PC-9 (cell line): Measurements from ENCODE around the gene BAIAP3. TPM values are rescaled to one million over a fixed set of nuclear protein-coding genes. Genes with fewer than 3 reads are reported as not detected.

Source experiments
- BruUV-seq: library from RNA; stranded (reverse); fragments of 400-500 nt; replicated peaks from 2 replicates; lab custom pipeline; 2021; lab: Mats Ljungman, UMichigan
- CTCF ChIA-PET: fragments of 300-600 bp; sonication (Branson Sonifier 250); formaldehyde crosslinking; loops from one replicate; lab custom pipeline; 2022; ENCODE audit warnings: antibody characterized with exemption; lab: Charles Lee
- POLR2A ChIA-PET: fragments of 300-600 bp; sonication (Branson Sonifier 250); formaldehyde crosslinking; loops from one replicate; lab custom pipeline; 2022; ENCODE audit warnings: antibody characterized with exemption; ENCODE audit not compliant: unreplicated experiment; lab: Charles Lee
- DNase-seq, 2 experiments: peaks; one replicate each; pipeline versions ENCODE4 v3.0.0 to v3.0.0-alpha.2; 2015 to 2022; ENCODE audit warnings: mixed read lengths in 1 of 2
- H2AFZ ChIP-seq: fragments of 200-600 bp; sonication (generic); 2 replicates; pipeline ENCODE4 v1.8.1; 2017; ENCODE audit warnings: antibody characterized with exemption
- H3F3A ChIP-seq: fragments of 200-600 bp; sonication (generic); 2 replicates; pipeline ENCODE4 v1.8.1; 2017; ENCODE audit warnings: antibody characterized with exemption, mild to moderate bottlenecking, low read depth; ENCODE audit not compliant: insufficient read depth
- H3K27ac ChIP-seq: fragments of 200-600 bp; sonication (generic); 2 replicates; pipeline ENCODE4 v1.6.1; 2016; ENCODE audit warnings: mixed run types
- H3K27me3 ChIP-seq: fragments of 200-600 bp; sonication (generic); 2 replicates; pipeline ENCODE4 v1.6.1; 2016; ENCODE audit warnings: low read depth, mixed run types; ENCODE audit not compliant: insufficient read depth
- H3K36me3 ChIP-seq: fragments of 200-600 bp; sonication (generic); 2 replicates; pipeline ENCODE4 v1.6.1; 2016; ENCODE audit warnings: low read depth, mixed run types
- H3K4me1 ChIP-seq: fragments of 200-600 bp; sonication (generic); replicated peaks from 2 replicates; pipeline ENCODE4 v1.6.1; 2016; ENCODE audit warnings: mixed run types; ENCODE audit not compliant: insufficient read depth
- H3K4me2 ChIP-seq: fragments of 200-600 bp; sonication (generic); 2 replicates; pipeline ENCODE4 v1.6.1; 2017; ENCODE audit warnings: mixed run types
- H3K4me3 ChIP-seq: fragments of 200-600 bp; sonication (generic); 2 replicates; pipeline ENCODE4 v1.6.1; 2016; ENCODE audit warnings: mixed run types
- H3K79me2 ChIP-seq: fragments of 200-600 bp; sonication (generic); 2 replicates; pipeline ENCODE4 v1.6.1; 2017; ENCODE audit warnings: low read depth, mixed run types
- H3K9me2 ChIP-seq: fragments of 200-600 bp; sonication (generic); 2 replicates; pipeline ENCODE4 v1.8.1; 2017; ENCODE audit warnings: mild to moderate bottlenecking; ENCODE audit not compliant: insufficient read depth
- H3K9me3 ChIP-seq: fragments of 200-600 bp; sonication (generic); 2 replicates; pipeline ENCODE4 v1.8.1; 2016; ENCODE audit warnings: low read depth; ENCODE audit not compliant: insufficient read depth
- H4K20me1 ChIP-seq: fragments of 200-600 bp; sonication (generic); 2 replicates; pipeline ENCODE4 v1.8.1; 2017; ENCODE audit not compliant: insufficient read depth
- EZH2 ChIP-seq: fragments of 200-600 bp; sonication (generic); IDR thresholded peaks from 2 replicates; pipeline ENCODE4 v1.8.0; 2017; ENCODE audit warnings: antibody characterized with exemption, low read depth
- intact Hi-C: fragments of 100-400 bp; cut with micrococcal nuclease; formaldehyde crosslinking; loops from one replicate; pipeline ENCODE4 v1.10.0; 2022; ENCODE audit not compliant: unreplicated experiment
- total RNA-seq: library from RNA; stranded (reverse); gene quantifications from 2 replicates; pipeline ENCODE4 v1.2.3, GENCODE V29; 2021
- TF ChIP-seq, protein P1 (sequence below): fragments of 200-600 bp; sonication (generic); conservative IDR thresholded peaks from 2 replicates; pipeline ENCODE4 v1.6.1; 2017; ENCODE audit warnings: mixed run types, antibody characterized with exemption, mild to moderate bottlenecking, moderate library complexity

BAIAP3 gene
- total RNA-seq, 1 experiment from 2014 or later = 35.0 TPM

DNA sequence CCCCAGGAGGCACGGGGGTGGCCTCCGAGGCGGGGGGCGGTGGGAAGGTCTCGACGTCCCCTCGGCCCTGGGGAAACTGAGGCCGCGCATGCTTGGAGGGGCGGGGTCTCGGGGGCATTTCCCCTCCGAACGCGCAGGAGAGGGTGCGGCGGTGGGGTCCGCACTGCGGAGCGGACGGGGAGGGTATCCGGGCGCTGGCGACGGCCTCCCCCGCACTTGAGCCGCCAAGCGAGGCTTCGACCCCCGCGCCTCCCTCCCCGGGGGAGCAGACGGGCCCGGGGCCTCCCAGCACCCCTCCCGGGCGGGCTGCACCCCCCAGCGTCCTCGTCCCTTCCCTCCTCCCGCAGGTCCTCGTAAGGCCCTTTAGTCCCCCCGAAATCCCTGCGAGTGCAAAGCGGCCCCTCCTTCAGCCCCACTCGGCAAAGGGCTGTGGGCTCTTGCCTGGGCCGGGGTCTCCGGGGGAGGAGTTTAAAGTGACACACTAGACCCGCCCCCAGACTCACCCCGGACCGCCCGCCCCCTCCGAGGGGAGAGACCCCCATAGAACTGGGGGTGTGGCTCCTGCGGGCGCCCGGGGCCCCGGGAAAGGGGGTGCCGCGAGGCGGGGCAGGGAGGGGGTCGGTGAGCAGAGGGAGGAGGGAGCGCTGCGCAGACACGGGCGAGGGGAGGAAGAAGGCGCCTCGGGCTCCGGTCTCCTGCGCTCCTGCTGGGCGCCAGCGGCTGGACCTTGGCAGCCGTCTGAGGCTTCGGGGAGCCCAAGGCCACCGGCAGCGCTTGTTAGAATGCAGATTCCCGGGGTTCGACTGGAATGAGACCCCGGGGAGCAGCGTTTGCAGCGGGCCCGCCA lies 632 bp downstream of the BAIAP3 start:
- Histone ChIP-seq H3K79me2 (no peaks in the 10 kb centered on the region), H2AFZ (no peak overlapping the region), H3K4me1 (peaks cover 15% of the 10 kb centered on the region), H4K20me1 (no peaks in the 10 kb centered on the region), H3K4me2 (peak overlapping the region; percentile 70; the same call in 1 of the 2 replicates), H3K36me3 (no peaks in the 10 kb centered on the region), H3F3A (peaks cover 2% of the 10 kb centered on the region; the same call in 1 of the 2 replicates), H3K4me3 (peak overlapping the region; percentile 49; the same call in 1 of the 2 replicates), H3K27ac (no peak overlapping the region), H3K9me3 (no peaks in the 10 kb centered on the region), H3K27me3 (no peaks in the 10 kb centered on the region), H3K9me2 (no peaks in the 10 kb centered on the region)
- POLR2A ChIA-PET = interaction anchor here (0.6 kb wide), 1 partner anchor 1572 kb away, joined by 3 read pairs; no protein-coding TSS in a partner anchor
- DNase-seq = no peak
- no peak for TF ChIP-seq EZH2
- TF ChIP-seq, protein P1, sequence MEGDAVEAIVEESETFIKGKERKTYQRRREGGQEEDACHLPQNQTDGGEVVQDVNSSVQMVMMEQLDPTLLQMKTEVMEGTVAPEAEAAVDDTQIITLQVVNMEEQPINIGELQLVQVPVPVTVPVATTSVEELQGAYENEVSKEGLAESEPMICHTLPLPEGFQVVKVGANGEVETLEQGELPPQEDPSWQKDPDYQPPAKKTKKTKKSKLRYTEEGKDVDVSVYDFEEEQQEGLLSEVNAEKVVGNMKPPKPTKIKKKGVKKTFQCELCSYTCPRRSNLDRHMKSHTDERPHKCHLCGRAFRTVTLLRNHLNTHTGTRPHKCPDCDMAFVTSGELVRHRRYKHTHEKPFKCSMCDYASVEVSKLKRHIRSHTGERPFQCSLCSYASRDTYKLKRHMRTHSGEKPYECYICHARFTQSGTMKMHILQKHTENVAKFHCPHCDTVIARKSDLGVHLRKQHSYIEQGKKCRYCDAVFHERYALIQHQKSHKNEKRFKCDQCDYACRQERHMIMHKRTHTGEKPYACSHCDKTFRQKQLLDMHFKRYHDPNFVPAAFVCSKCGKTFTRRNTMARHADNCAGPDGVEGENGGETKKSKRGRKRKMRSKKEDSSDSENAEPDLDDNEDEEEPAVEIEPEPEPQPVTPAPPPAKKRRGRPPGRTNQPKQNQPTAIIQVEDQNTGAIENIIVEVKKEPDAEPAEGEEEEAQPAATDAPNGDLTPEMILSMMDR = no peak
- CTCF ChIA-PET = interaction anchor here (0.6 to 0.7 kb wide), 2 partner anchors 20 to 387 kb away, joined by 7 to 10 read pairs; no protein-coding TSS in a partner anchor
- TSS peak; percentile 21 for BruUV-seq
- intact Hi-C loops = loop anchor here (5.0 kb wide), 1 partner anchor 278 kb away; the partner anchor contains the start of genes CRAMP1 and IFT140

DNA sequence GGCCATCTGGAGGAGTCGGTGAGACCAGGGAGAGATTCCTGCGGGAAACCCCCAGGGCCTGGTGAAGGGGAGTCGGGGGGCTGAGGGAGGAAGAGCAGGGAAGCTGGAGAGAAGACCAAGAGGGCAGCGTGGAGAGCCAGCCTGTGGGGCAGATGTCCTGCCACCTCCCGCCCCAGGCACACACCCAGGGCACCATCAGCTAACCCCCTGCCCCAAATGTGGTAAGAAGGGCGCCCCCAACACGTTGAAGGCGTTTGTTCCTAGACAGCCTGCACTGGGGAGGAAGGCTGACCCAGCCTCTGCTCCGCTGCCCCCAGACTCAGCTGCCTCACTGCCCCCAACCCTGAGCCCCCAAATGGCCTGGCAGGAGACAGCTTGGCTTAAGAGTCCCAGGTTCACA lies 1.3 kb downstream of the BAIAP3 start:
- Histone ChIP-seq H3K27me3 (no peaks in the 10 kb centered on the region), H3K4me2 (no peak overlapping the region), H3K79me2 (no peaks in the 10 kb centered on the region), H3K36me3 (no peaks in the 10 kb centered on the region), H3K4me1 (peaks cover 15% of the 10 kb centered on the region), H4K20me1 (no peaks in the 10 kb centered on the region), H3K9me2 (no peaks in the 10 kb centered on the region), H3K4me3 (no peak overlapping the region), H3F3A (no peaks in the 10 kb centered on the region), H3K9me3 (no peaks in the 10 kb centered on the region), H2AFZ (no peak overlapping the region), H3K27ac (no peak overlapping the region)
- DNase-seq = no peak
- intact Hi-C loops = loop anchor here (5.0 kb wide), 1 partner anchor 278 kb away; the partner anchor contains the start of genes CRAMP1 and IFT140
- BruUV-seq = no TSS peak
- POLR2A ChIA-PET = no interaction called here
- no peak for TF ChIP-seq EZH2
- TF ChIP-seq, protein P1 = no peak
- CTCF ChIA-PET = interaction anchor here (0.6 kb wide), 1 partner anchor 1570 kb away, joined by 5 read pairs; no protein-coding TSS in a partner anchor

DNA sequence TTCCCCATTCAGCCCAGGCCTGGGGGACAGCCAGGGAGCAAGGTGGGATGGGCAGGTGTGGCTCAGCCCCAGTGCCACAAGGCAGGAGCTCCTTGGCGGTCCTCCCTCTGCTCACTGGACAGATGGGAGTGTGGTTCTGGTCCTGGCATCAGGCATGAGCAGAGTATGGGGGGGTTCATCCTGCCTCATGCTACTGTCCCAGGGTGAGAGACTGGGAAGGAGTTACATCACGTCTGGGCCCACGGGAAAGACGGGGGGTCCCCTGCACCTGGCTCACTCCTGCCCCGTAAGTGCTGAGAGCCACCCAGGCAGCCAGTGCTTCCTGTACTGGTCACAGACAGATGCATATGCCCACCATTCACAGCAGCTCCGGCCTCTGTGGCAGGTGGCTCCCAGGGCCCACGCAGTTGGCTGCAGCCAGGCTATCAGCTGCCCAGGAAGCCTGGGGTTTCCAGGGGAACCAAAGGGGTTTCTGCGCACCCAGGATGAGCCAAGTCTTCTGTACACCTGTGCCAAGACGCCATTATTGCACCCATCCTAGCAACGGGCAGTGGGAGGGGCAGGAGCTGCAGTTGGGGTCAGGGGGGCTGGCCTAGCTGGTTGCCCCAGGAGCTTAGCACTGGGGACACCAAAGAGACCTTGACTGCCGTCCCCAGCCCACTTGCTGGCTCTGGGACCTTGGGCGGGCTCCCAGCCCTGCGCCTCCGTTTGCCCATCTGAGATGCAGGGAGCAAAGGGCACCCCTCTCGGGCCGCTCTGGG lies 1.9 kb downstream of the BAIAP3 start:
- intact Hi-C loops = no loop called here
- Histone ChIP-seq H3K27me3 (no peaks in the 10 kb centered on the region), H3K4me2 (no peak overlapping the region), H3F3A (no peaks in the 10 kb centered on the region), H4K20me1 (no peaks in the 10 kb centered on the region), H2AFZ (no peak overlapping the region), H3K27ac (no peak overlapping the region), H3K9me3 (no peaks in the 10 kb centered on the region), H3K79me2 (no peaks in the 10 kb centered on the region), H3K36me3 (no peaks in the 10 kb centered on the region), H3K4me3 (no peak overlapping the region), H3K9me2 (no peaks in the 10 kb centered on the region), H3K4me1 (peaks cover 15% of the 10 kb centered on the region)
- no TSS peak for BruUV-seq
- no peak for DNase-seq
- ChIA-PET POLR2A (interaction anchor here (0.6 kb wide), 1 partner anchor 39 kb away, joined by 3 read pairs; no protein-coding TSS in a partner anchor), CTCF (interaction anchor here (0.6 kb wide), 1 partner anchor 1570 kb away, joined by 5 read pairs; no protein-coding TSS in a partner anchor)
- TF ChIP-seq, protein P1 = no peak
- TF ChIP-seq EZH2 = no peak
